ENCODE measurements around the gene MGRN1. TPM values are rescaled to one million over a fixed set of nuclear protein-coding genes. Genes with fewer than 3 reads are reported as not detected.
"Not testable (repeated sequence)": the region's sequence is repeated elsewhere in the genome, so short reads cannot be mapped to it uniquely, and the experiment has no call there.

The MGRN1 gene
- total and polyA plus RNA-seq, 12 donors: 19.2 to 73.5 (median 40.8) TPM

- not testable (repeated sequence) for H3K9me3 ChIP-seq
These were observed 25.9 kb downstream of the MGRN1 start for GRCh38 chr16:4650443-4651074.

GRCh38 chr16:4651827-4652226 is 27.2 kb downstream of the MGRN1 start:
- TF ChIP-seq CTCF (IDR thresholded peaks at IDR 0.05): no peak
- WGBS, 2 donors: 95% methylated on average over 13 of the region's 13 CpGs
- H3K36me3 ChIP-seq: peaks cover 0 to 79% (median 37%) of the 10 kb centered on the region in 9 donors
- no peaks in the 10 kb centered on the region for H3K27me3 ChIP-seq
- H3K4me3 ChIP-seq: no peak overlapping the region
- no peak for DNase-seq
- no peak for ATAC-seq
- peaks cover 0 to 10% (median 0%) of the 10 kb centered on the region in 9 donors for H3K4me1 ChIP-seq
- no peak overlapping the region for H3K27ac ChIP-seq
- H3K9me3 ChIP-seq: no peaks in the 10 kb centered on the region
- intact Hi-C loops (cut with DNase I): no loop called here

More at GRCh38 chr16:4650443-4651074, 25.9 kb downstream of the MGRN1 start:
- H3K27me3 ChIP-seq; H3K4me3 ChIP-seq; H3K4me1 ChIP-seq; intact Hi-C loops (cut with DNase I): not testable (repeated sequence)
- peak in 1 of 2 donors; percentile 58 for DNase-seq
- Histone ChIP-seq H3K27ac (peak overlapping the region in 1 of 10 donors; percentile 48), H3K36me3 (peaks cover 0 to 79% (median 34%) of the 10 kb centered on the region in 9 donors)
- WGBS, 2 donors: 87 to 88% methylated on average over 15 of the region's 15 CpGs
- ATAC-seq: peak in 5 of 8 donors; percentile 41 to 49 (median 48)
- TF ChIP-seq CTCF (IDR thresholded peaks at IDR 0.05): peak; percentile 40 to 92 (median 67)

- ATAC-seq: no peak
- Histone ChIP-seq H3K27me3 (no peaks in the 10 kb centered on the region), H3K36me3 (peaks cover 0 to 79% (median 37%) of the 10 kb centered on the region in 9 donors), H3K4me1 (peaks cover 0 to 10% (median 0%) of the 10 kb centered on the region in 9 donors), H3K27ac (no peak overlapping the region), H3K9me3 (no peaks in the 10 kb centered on the region), H3K4me3 (no peak overlapping the region)
- intact Hi-C loops (cut with DNase I): no loop called here
- WGBS, 2 donors: 92 to 97% methylated on average over 25 of the region's 25 CpGs
- no peak for DNase-seq
- no peak for TF ChIP-seq CTCF (IDR thresholded peaks at IDR 0.05)
These were observed 27.9 kb downstream of the MGRN1 start for GRCh38 chr16:4652561-4652960.

GRCh38 chr16:4654011-4654963 is 29.7 kb downstream of the MGRN1 start:
- no peak overlapping the region for H3K27ac ChIP-seq
- intact Hi-C loops (cut with DNase I): no loop called here
- no peaks in the 10 kb centered on the region for H3K27me3 ChIP-seq
- WGBS, 2 donors: 75 to 80% methylated on average over 16 of the region's 16 CpGs
- H3K9me3 ChIP-seq: no peaks in the 10 kb centered on the region
- no peak for ATAC-seq
- TF ChIP-seq CTCF (IDR thresholded peaks at IDR 0.05): no peak
- no peak overlapping the region for H3K4me3 ChIP-seq
- DNase-seq: no peak
- H3K4me1 ChIP-seq: peaks cover 0 to 10% (median 0%) of the 10 kb centered on the region in 9 donors
- H3K36me3 ChIP-seq: peaks cover 0 to 93% (median 40%) of the 10 kb centered on the region in 9 donors
